ENCODE measurements around the gene ZDHHC17.

ZDHHC17 gene

DNA sequence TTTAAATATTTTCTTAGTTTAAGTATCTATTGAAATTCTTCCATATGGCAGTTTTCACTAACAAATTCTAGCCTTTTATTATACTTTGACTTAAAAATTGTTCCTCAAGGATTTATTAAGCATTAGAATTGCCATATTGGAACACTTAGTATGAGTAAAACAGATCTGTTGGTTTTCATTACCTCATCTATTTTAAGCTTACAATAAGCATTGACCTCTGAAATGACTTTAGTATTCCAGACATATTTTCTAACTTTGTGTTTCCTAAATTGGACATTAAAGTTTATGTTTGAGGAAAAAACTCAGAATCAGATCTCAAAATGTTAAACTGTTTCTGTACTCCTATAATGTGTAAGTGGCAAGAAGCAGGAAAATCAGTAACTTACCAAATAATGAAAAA, 66.5 kb downstream of the ZDHHC17 start:
- DNase-seq, result no peak

GRCh38 chr12:76836633-76837032, 72.7 kb downstream of the ZDHHC17 start:
- DNase-seq, result no peak

DNA sequence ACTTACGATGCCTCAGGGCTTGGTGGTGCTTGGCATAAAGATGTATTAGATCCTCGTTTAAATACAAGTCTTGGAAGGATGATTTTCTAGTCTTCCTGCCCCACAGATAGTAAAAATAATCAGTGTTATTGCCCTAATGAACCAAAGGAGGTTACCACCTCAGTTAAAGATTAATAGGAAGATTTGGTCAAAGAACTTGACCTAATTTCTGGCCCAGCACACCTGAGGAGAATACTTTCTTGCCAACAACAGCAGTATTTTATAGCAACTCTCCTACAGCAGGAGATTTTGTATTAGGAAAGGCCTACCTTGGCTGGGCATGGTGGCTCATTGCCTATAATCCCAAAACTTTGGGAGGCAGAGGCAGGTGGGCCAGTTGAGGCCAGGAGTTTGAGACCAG, 83.3 kb downstream of the ZDHHC17 start:
- no peak for DNase-seq

GRCh38 chr12:76848132-76848531, 84.2 kb downstream of the ZDHHC17 start:
- no peak for DNase-seq

DNA sequence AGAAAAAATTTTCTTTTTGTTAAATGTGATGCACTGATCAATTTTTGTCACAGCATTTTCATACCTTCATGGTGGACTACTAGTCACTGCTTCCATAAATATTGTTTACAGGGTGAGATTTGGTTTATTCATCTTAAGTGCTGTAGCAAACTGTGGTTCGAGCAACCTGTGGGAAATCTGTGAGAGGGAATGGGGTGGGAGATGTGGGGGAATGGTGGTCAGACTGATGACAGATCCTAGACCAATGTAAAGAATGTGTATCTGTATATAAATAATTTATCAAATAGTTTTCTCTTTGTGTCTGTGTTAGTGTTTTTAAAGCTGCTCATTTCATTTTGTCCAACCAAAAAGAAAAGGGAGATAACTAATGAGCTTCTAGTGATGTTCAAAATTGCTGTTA, 88.2 kb downstream of the ZDHHC17 start:
- no peak for DNase-seq

DNA sequence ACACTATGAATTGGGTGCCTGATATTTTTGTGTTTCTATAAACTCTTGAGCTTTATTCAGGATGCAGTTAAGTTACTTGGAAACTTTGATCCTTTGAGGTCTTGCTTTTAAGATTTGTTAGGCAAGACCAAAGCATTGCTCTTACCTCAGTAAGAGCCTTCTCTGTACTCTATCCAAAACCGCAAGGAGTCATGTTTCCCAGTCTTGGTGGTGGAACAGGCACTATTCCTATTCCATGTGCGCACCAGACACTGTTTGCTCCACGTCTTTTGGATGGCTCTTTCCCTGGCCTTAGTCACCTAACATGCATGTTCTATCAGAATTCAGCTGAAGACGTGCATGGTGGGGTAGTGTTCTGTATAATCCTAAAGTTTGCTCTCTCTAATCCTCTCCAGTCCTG, 91.4 kb downstream of the ZDHHC17 start:
- no peak for DNase-seq

DNA sequence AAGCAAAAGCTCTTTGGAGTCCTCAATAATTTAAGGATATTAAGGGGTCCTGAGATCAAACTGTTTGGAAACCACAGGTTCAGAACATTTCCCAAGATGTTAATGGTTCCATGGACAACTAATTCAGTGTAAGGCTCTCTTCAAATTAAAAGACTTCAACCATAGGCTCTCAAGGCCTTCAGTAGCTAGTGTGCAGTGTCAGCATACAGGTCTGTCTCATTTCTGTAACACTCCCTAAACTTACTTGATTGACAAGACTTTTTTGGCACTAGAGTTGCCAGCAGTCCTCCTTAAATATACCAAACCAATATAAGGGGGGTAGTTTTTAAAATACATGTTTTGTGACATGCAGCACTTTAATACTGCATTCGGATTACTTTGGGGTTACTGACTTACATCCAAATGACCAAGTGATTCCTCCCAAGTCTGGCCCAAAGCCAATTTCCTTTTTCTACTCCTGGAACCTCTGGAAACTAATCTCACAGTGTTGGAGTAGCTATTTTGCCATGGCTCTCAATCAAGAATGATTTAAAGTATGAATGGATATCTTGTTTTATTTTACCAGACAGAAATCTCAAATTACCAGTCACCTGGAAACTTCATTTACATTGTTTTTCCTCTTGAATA, 92.2 kb downstream of the ZDHHC17 start:
- DNase-seq, result no peak

- no peak for DNase-seq
Observed at GRCh38 chr12:76859611-76860010, 95.7 kb downstream of the ZDHHC17 start.

DNA sequence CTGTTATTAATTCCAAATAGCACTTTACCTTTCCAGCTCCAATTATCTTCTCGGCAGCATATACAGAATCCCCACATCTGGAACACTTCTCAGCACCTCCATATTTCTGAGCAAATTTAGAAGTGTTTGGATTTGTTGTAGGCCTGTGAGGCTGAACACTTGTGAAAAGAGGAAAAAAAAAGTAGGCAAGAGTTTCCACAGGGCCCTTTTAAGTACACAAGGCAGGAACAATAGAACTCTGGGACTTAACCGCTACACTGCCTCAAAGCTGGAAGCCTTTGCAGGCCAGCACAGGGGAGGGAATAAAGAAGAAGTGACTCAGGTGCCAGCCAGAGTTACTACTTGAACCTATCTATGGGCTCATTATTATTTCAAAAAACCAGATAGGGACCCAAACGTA, 96.3 kb downstream of the ZDHHC17 start:
- no peak for DNase-seq

DNA sequence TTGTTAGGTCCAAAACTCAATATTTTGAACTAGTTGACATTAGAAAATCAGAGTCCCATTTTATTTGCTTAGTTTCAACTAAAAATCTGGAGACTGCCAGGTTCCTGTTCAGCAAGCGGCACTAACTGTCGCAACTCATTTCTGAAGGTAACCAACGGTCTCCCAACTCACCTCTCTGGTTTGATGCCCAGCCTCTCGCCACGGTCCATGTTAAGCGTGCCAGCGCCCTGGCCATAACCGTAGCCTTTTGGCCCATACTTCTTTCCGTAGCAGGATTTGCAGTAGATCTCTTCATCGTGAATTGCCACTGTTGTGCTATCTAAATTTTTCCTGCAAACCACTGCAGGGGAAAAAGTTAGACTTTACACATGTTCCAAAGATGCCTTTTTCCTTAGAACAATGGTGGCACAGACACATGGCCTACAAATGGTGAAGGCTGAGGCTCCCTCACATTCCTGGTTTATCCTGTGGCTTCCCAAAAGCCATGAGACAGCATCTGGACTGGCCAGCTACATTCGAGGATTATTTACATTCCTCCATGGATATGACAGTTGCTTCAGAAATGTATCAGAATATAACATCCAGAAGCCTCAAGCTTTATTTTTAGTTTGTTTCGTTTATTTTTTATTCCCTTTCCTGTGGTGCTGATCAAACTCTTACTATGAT, 99.2 kb downstream of the ZDHHC17 start:
- peak; percentile 65 for DNase-seq

DNA sequence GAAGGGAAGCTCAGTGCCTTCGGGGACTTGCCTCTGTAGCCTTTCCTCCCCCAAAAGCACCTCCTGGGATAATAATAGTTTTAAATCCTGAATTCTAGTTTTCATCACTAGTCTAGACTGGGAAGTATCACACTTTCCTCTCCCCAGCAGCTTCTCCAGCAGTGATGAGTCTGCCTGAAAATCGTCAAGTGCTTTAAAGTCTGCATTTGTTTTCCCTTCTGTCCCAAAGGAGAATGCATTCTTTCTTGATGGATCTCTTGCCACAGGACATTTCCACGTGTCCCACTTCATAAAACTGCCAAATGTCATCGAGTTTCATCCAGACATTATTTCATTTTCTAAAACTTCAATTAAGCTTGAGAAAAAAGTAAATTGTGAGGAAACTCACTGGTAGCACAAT, 99.9 kb downstream of the ZDHHC17 start:
- no peak for DNase-seq

GRCh38 chr12:76864791-76865400, 101.0 kb downstream of the ZDHHC17 start:
- DNase-seq, result no peak

- DNase-seq, result no peak
Observed at GRCh38 chr12:76866151-76866567, 102.2 kb downstream of the ZDHHC17 start.

- DNase-seq, result peak; percentile 89
Observed at GRCh38 chr12:76866726-76867125, 102.8 kb downstream of the ZDHHC17 start.

- DNase-seq, result no peak
Observed at GRCh38 chr12:76871082-76871481, 107.2 kb downstream of the ZDHHC17 start.

- DNase-seq, result peak; percentile 69
Observed at GRCh38 chr12:76871742-76872141, 107.8 kb downstream of the ZDHHC17 start.

DNA sequence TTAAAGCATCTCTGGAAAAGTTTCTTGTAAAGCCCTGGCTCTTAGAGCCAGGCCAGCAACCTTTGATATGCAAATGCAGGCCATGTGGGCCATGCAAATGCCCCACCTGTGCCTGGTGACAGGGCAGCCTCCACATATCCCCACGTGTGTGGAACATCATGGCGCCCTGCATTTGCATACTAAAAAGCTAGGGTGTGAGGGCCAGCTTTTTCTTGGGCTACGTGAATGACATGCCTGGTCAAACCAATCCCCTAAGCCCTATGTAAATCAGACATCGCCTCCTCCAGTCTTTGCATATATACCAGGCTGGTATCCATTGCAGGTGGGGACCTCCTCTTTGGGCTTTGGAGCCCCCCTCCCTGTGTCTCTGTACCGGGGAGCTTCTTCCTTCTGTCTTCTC, 108.5 kb downstream of the ZDHHC17 start:
- no peak for DNase-seq

GRCh38 chr12:76874027-76874426, 110.1 kb downstream of the ZDHHC17 start:
- DNase-seq, result no peak

DNA sequence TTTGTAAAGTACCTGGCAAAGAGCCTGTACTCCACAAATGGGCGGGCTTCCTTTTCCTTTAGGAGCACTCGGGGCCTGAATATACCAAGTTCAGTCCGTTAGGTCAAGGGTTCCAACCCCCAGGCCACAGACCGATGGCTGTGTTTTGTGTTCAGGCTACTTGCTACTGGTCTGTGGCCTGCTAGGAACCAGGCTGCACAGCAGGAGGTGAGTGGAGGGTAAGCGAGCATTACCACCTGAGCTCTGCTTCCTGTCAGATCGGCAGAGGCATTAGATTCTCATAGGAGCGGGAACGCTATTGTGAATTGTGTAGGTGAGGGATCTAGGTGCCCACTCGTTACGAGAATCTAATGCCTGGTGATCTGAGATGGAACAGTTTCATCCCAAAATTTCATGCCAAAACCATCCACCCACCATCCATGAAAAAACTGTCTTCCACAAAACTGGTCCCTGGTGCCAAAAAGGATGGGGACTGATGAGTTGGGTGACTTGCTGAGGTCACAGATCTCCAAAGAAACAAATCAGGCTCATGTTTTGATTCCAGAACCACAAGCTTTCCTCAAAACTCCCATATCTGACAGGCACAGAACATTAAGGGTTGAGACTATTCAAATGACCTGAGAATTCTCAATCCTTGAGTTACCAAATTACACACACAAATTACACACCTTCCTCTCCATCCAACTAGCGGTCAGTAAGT, 110.7 kb downstream of the ZDHHC17 start:
- no peak for DNase-seq

- no peak for DNase-seq
Observed at GRCh38 chr12:76876696-76877229, 112.8 kb downstream of the ZDHHC17 start.

DNA sequence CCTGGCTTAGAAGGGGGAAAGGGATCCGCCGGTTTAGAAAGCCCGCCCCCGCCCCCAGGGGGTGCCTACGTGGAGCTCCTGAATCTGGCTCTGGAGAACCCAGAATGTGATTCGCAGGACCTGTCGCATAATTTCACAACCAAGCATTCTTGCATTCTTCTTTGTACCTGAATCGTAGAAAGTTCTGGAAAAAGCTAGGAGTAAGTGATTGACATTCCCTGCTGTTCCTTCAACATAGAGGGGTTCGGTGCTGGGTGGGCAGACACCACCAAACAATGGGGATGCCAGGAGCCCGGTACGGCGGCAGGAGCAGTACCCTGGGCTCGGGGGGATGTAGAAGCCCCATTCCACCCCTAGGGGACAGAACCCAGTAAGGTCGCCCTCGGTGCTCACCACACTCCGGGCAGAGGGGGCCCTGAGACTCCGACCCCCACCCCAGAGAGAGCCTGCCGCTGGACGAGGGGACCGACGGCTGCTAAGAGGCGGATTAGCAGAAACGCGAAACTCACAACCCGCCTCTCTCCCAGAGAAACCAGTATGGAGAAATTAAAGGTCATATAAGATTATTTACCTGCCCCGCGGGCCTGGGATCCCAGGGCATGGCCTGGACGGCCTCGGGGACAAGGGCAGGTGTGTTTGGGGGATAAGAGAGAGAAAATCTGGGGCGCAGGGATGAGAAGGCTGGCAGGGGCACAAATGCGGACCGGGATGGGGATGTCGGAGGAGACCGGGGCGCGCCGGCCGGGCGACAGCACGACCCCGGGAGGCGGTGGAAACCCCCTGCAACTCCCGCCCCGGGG, 114.4 kb downstream of the ZDHHC17 start:
- DNase-seq, result peak; percentile 64

- peak; percentile 95 for DNase-seq
Observed at GRCh38 chr12:76878899-76879709, 115.2 kb downstream of the ZDHHC17 start, which contains the start of gene CSRP2. CSRP2 (minus strand) TSS chr12:76879019; CDS start chr12:76866260, 12,759 bp downstream.
